Measurements from ENCODE around the gene SARS2.

Gene SARS2

DNA sequence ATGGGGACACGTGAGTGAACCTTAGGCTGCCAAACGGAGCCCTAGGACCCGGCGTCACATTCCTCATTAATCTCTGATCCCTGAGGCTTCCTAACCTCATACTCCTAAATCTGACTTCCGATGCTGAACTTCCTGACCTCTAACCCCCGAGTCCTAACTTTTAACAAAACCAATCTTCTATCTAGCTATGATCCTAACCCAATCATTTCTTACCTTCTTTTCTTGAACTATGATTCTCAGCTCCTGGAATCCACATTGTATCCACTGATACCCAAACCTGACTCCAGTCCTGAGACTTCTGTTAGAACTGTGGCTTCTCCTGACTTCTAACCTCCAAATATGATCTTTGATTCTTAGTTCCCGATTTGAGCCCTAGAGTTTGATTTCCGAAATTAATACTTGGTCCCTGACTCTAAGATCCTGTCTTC is 30.3 kb downstream of the SARS2 start:
- Histone ChIP-seq H3K36me3 (ENCODE audit: control insufficient read depth, low read length) (peaks cover 18% of the 10 kb centered on the region), H3K27ac (ENCODE audit: low read depth, low read length) (peak overlapping the region; percentile 30), H3K9me3 (ENCODE audit: control insufficient read depth, insufficient read depth, low read length) (peaks cover 5% of the 10 kb centered on the region), H3K4me3 (ENCODE audit: low read length) (peak overlapping the region; percentile 93), H4K20me1 (ENCODE audit: control insufficient read depth, insufficient read depth, low read depth, low read length) (no peaks in the 10 kb centered on the region), H3F3A (ENCODE audit: control insufficient read depth, insufficient read depth) (no peaks in the 10 kb centered on the region), H3K79me2 (ENCODE audit: control insufficient read depth, low read length) (peaks cover 38% of the 10 kb centered on the region), H3K27me3 (ENCODE audit: control insufficient read depth, low read length) (no peaks in the 10 kb centered on the region), H3K4me1 (ENCODE audit: control insufficient read depth, low read length) (peaks cover 20% of the 10 kb centered on the region), H3K9me2 (replicated peaks; ENCODE audit: control insufficient read depth, low read length) (no peaks in the 10 kb centered on the region), H3K4me2 (ENCODE audit: low read length) (peak overlapping the region; percentile 86)
- TF ChIP-seq, protein P1, sequence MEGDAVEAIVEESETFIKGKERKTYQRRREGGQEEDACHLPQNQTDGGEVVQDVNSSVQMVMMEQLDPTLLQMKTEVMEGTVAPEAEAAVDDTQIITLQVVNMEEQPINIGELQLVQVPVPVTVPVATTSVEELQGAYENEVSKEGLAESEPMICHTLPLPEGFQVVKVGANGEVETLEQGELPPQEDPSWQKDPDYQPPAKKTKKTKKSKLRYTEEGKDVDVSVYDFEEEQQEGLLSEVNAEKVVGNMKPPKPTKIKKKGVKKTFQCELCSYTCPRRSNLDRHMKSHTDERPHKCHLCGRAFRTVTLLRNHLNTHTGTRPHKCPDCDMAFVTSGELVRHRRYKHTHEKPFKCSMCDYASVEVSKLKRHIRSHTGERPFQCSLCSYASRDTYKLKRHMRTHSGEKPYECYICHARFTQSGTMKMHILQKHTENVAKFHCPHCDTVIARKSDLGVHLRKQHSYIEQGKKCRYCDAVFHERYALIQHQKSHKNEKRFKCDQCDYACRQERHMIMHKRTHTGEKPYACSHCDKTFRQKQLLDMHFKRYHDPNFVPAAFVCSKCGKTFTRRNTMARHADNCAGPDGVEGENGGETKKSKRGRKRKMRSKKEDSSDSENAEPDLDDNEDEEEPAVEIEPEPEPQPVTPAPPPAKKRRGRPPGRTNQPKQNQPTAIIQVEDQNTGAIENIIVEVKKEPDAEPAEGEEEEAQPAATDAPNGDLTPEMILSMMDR (IDR thresholded peaks at IDR 0.05; ENCODE audit: low read depth, low read length, poor library complexity, severe bottlenecking): peak; percentile 11
- no peak for TF ChIP-seq EZH2phosphoT487 (IDR thresholded peaks at IDR 0.05; ENCODE audit: borderline replicate concordance, low read length)

DNA sequence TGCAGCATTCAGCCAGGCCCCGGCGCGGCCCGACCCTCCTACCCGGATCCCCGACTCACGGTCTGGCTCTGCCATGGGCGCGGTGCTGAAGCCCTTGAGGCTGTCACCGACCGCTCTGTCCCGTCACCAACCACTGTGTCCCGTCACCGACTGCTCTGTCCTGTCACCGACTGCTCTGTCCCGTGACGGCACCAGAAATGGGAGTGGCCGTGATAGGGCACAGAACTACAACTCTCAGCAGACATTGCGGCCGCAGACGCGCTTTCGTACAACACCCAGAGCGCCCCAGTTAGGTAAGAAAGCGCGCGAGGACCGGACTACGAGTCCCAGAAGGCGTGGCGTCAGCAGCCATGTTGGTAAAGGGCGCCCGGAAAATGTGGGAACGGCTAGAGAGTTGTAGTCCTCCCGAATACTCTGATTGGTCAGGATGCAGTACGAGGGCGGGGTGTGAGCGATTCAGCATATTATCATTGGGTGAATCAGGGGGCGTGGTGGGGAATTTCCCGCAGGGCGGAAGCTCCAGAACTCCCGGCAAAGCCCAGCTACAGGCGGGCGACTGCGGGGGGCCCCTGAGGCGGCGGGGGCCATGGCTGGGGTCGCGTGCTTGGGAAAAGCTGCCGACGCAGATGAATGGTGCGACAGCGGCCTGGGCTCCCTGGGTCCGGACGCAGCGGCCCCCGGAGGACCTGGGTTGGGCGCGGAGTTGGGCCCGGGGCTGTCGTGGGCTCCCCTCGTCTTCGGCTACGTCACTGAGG is 30.9 kb downstream of the SARS2 start, which contains the start of the genes NFKBIB and SIRT2:
Gene NFKBIB, plus strand, starts transcription at position 523 of the 755 bp plus-strand sequence. Its CDS starts 64 bp downstream, at position 587.
Gene SIRT2, minus strand, starts transcription at position 172 of the 755 bp plus-strand sequence. Its CDS starts 97 bp downstream, at position 75.
- TF ChIP-seq, protein P1 (IDR thresholded peaks at IDR 0.05; ENCODE audit: low read depth, low read length, poor library complexity, severe bottlenecking): no peak
- no peak for TF ChIP-seq EZH2phosphoT487 (IDR thresholded peaks at IDR 0.05; ENCODE audit: borderline replicate concordance, low read length)
- Histone ChIP-seq H3K4me2 (ENCODE audit: low read length) (peak within 1 kb of the TSS; percentile 88), H3F3A (ENCODE audit: control insufficient read depth, insufficient read depth) (no peaks in the 10 kb centered on the region), H3K4me3 (ENCODE audit: low read length) (peak within 1 kb of the TSS; percentile 93), H3K9me2 (replicated peaks; ENCODE audit: control insufficient read depth, low read length) (no peaks in the 10 kb centered on the region), H4K20me1 (ENCODE audit: control insufficient read depth, insufficient read depth, low read depth, low read length) (no peaks in the 10 kb centered on the region), H3K36me3 (ENCODE audit: control insufficient read depth, low read length) (peaks cover 12% of the 10 kb centered on the region), H3K27ac (ENCODE audit: low read depth, low read length) (peak within 1 kb of the TSS; percentile 30), H3K9me3 (ENCODE audit: control insufficient read depth, insufficient read depth, low read length) (peaks cover 5% of the 10 kb centered on the region), H3K4me1 (ENCODE audit: control insufficient read depth, low read length) (peaks cover 20% of the 10 kb centered on the region), H3K27me3 (ENCODE audit: control insufficient read depth, low read length) (no peaks in the 10 kb centered on the region), H3K79me2 (ENCODE audit: control insufficient read depth, low read length) (peaks cover 38% of the 10 kb centered on the region)

DNA sequence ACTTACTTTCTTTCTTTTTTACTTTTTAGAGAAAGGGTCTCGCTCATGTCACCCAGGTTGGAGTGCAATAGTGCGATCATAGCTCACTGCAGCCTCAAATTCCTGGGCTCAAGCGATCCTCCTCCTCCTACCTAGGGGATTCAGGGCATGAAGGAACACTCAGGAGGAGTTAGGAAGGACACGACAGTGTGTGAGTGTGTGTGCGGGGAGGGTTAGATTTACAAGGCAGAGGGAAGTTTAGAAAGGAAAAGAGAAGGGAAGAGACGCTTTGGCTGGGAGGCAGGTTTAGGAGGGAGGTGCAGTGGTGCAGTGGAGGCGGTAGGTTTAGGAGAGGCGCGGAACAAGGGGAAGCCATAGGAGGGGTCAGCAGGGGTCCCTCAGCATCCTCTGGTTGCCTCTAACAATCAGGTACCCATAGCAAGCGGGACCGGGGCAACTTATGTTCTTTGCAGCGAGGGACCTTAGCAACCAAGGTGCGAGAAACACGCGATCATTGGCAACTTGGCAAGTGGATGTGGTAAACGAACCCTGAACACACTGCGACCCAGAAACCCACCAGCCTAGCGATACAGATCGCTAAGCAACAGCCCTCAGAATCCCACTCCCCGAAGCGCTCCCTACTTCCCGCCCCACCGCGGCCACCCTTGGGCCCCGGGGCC is 31.6 kb downstream of the SARS2 start:
- peak overlapping the region; percentile 93 for H3K4me3 ChIP-seq (ENCODE audit: low read length)
- peak overlapping the region; percentile 88 for H3K4me2 ChIP-seq (ENCODE audit: low read length)
- no peak for TF ChIP-seq EZH2phosphoT487 (IDR thresholded peaks at IDR 0.05; ENCODE audit: borderline replicate concordance, low read length)
- TF ChIP-seq, protein P1 (IDR thresholded peaks at IDR 0.05; ENCODE audit: low read depth, low read length, poor library complexity, severe bottlenecking): no peak
- H3K9me3 ChIP-seq (ENCODE audit: control insufficient read depth, insufficient read depth, low read length): peaks cover 5% of the 10 kb centered on the region
- H3F3A ChIP-seq (ENCODE audit: control insufficient read depth, insufficient read depth): no peaks in the 10 kb centered on the region
- peaks cover 20% of the 10 kb centered on the region for H3K4me1 ChIP-seq (ENCODE audit: control insufficient read depth, low read length)
- no peaks in the 10 kb centered on the region for H3K27me3 ChIP-seq (ENCODE audit: control insufficient read depth, low read length)
- H4K20me1 ChIP-seq (ENCODE audit: control insufficient read depth, insufficient read depth, low read depth, low read length): no peaks in the 10 kb centered on the region
- no peaks in the 10 kb centered on the region for H3K9me2 ChIP-seq (replicated peaks; ENCODE audit: control insufficient read depth, low read length)
- H3K79me2 ChIP-seq (ENCODE audit: control insufficient read depth, low read length): peaks cover 34% of the 10 kb centered on the region
- peaks cover 7% of the 10 kb centered on the region for H3K36me3 ChIP-seq (ENCODE audit: control insufficient read depth, low read length)
- H3K27ac ChIP-seq (ENCODE audit: low read depth, low read length): no peak overlapping the region
